A549 (cell line): Measurements from ENCODE around the gene LRCH2. TPM values are rescaled to one million over a fixed set of nuclear protein-coding genes. Genes with fewer than 3 reads are reported as not detected.

Experiments used
- ATAC-seq, 2 experiments: fragments of 200-7000 bp in 1 of 2; fragments of >200 bp in 1 of 2; cut with Nextera tagmentation in 1 of 2; cut with Tn5 transposase in 1 of 2; 3 replicates each; pipeline versions ENCODE4 v1.8.0 to v1.9.1; 2018 to 2020; ENCODE audit warnings: mild to moderate bottlenecking in 1 of 2, moderate library complexity in 1 of 2
- CTCF ChIA-PET: fragments of 300-600 bp; sonication (Branson Sonifier 250); formaldehyde crosslinking; extraction: SDS; loops from one replicate; lab custom pipeline; 2021; ENCODE audit warnings: antibody characterized with exemption, inconsistent platforms; lab: Yijun Ruan, JAX
- POLR2A ChIA-PET: fragments of 350-600 bp; formaldehyde crosslinking; extraction: SDS; loops from one replicate; lab custom pipeline; 2021; ENCODE audit warnings: antibody characterized with exemption, inconsistent platforms; lab: Yijun Ruan, JAX
- DNase-seq, 2 experiments: peaks; one replicate each; pipeline versions ENCODE4 v3.0.0 to v3.0.0-alpha.2; 2011 to 2016; ENCODE audit warnings: low read depth in 1 of 2, low spot score in 1 of 2
- FAIRE-seq: peaks from 2 replicates; lab custom pipeline; 2011; peaks lifted over from hg19 to GRCh38; lab: Jason Lieb, UNC
- H3K27ac ChIP-seq, 2 experiments: fragments of >200 bp; sonication (Bioruptor Twin); formaldehyde crosslinking; 3 replicates each; pipeline ENCODE4 v1.5.1; 2016 to 2017
- H3K4me1 ChIP-seq: fragments of >200 bp; sonication (Bioruptor Twin); formaldehyde crosslinking; 3 replicates; pipeline ENCODE4 v1.6.1; 2016
- H3K4me2 ChIP-seq: fragments of >200 bp; sonication (Bioruptor Twin); formaldehyde crosslinking; 3 replicates; pipeline ENCODE4 v1.6.1; 2016
- H3K4me3 ChIP-seq: fragments of >200 bp; sonication (Bioruptor Twin); formaldehyde crosslinking; 3 replicates; pipeline ENCODE4 v1.5.1; 2016
- H3K9me3 ChIP-seq: fragments of >200 bp; sonication (Bioruptor Twin); formaldehyde crosslinking; 3 replicates; pipeline ENCODE4 v1.6.1; 2016
- BHLHE40 ChIP-seq: IDR thresholded peaks from 2 replicates; pipeline ENCODE4 v1.6.1; 2012; ENCODE audit warnings: low read depth, low read length, inconsistent platforms
- CBX2 ChIP-seq: fragments of 200-600 bp; sonication (generic); IDR thresholded peaks from 2 replicates; pipeline ENCODE4 v1.6.1; 2016; ENCODE audit warnings: low read depth, mild to moderate bottlenecking, borderline replicate concordance
- CBX8 ChIP-seq: fragments of 200-600 bp; sonication (generic); IDR thresholded peaks from 2 replicates; pipeline ENCODE4 v1.6.1; 2016
- CEBPB ChIP-seq, 2 experiments: fragments of >200 bp in 1 of 2; sonication (Bioruptor Twin) in 1 of 2; formaldehyde crosslinking in 1 of 2; IDR thresholded peaks; 2 replicates each; pipeline ENCODE4 v1.6.1; 2012 to 2016
- ESRRA ChIP-seq: fragments of 150-350 bp; IDR thresholded peaks from 2 replicates; pipeline ENCODE4 v1.6.1; 2014; ENCODE audit warnings: mild to moderate bottlenecking, low read length, borderline replicate concordance
- HES2 ChIP-seq: fragments of >200 bp; sonication (Bioruptor Twin); formaldehyde crosslinking; IDR thresholded peaks from 2 replicates; pipeline ENCODE4 v1.6.1; 2016
- HEYL ChIP-seq: fragments of 250-450 bp; sonication (Bioruptor Pico); IDR thresholded peaks from 2 replicates; pipeline ENCODE4 v1.8.0; 2021; ENCODE audit warnings: mild to moderate bottlenecking, moderate library complexity
- HMGXB4 ChIP-seq: fragments of 250-450 bp; sonication (Bioruptor Pico); IDR thresholded peaks from 2 replicates; pipeline ENCODE4 v1.5.0; 2021; ENCODE audit warnings: mild to moderate bottlenecking, moderate library complexity, borderline replicate concordance
- HOXB13 ChIP-seq: fragments of 250-450 bp; sonication (Bioruptor Pico); IDR thresholded peaks from 2 replicates; pipeline ENCODE4 v1.5.0; 2020; ENCODE audit warnings: low read depth, mild to moderate bottlenecking, moderate library complexity
- MAFK ChIP-seq: fragments of 450-650 bp; IDR thresholded peaks from 2 replicates; pipeline ENCODE4 v1.6.1; 2014; ENCODE audit not compliant: partially characterized antibody
- MAZ ChIP-seq: fragments of 150-350 bp; IDR thresholded peaks from 2 replicates; pipeline ENCODE4 v1.6.1; 2014; ENCODE audit warnings: antibody characterized with exemption, low read depth, low read length, borderline replicate concordance
- NPAS2 ChIP-seq: fragments of 250-450 bp; sonication (Bioruptor Pico); IDR thresholded peaks from 2 replicates; pipeline ENCODE4 v1.8.0; 2022; ENCODE audit warnings: mild to moderate bottlenecking, moderate library complexity, borderline replicate concordance
- NR3C1 ChIP-seq: fragments of >200 bp; sonication (Bioruptor Twin); formaldehyde crosslinking; IDR thresholded peaks from 3 replicates; pipeline ENCODE4 v1.6.1; 2017
- POLR2A ChIP-seq: IDR thresholded peaks from 2 replicates; pipeline ENCODE4 v1.6.1; 2012; ENCODE audit warnings: mild to moderate bottlenecking, low read length
- POLR2AphosphoS2 ChIP-seq: conservative IDR thresholded peaks from 2 replicates; pipeline ENCODE4 v1.6.1; 2012; ENCODE audit warnings: low read length, improper control_type of control experiment, inconsistent platforms
- RCOR1 ChIP-seq: fragments of 150-350 bp; IDR thresholded peaks from 2 replicates; pipeline ENCODE4 v1.6.1; 2014; ENCODE audit warnings: antibody characterized with exemption, low read length, low read depth
- RNF2 ChIP-seq: fragments of 200-600 bp; sonication (generic); IDR thresholded peaks from 2 replicates; pipeline ENCODE4 v1.6.1; 2016; ENCODE audit warnings: low read depth, mild to moderate bottlenecking, antibody characterized with exemption, moderate library complexity, borderline replicate concordance
- SMC3 ChIP-seq: fragments of >200 bp; sonication (Bioruptor Twin); formaldehyde crosslinking; IDR thresholded peaks from 3 replicates; pipeline ENCODE4 v1.6.1; 2018; ENCODE audit warnings: inconsistent platforms
- SREBF2 ChIP-seq: fragments of 450-650 bp; IDR thresholded peaks from 2 replicates; pipeline ENCODE4 v1.6.1; 2014; ENCODE audit warnings: mild to moderate bottlenecking, moderate library complexity
- TP53 ChIP-seq: fragments of 250-450 bp; sonication (Bioruptor Pico); IDR thresholded peaks from 2 replicates; pipeline ENCODE4 v1.5.0; 2021; ENCODE audit warnings: mild to moderate bottlenecking, moderate library complexity
- USF2 ChIP-seq: fragments of 450-650 bp; IDR thresholded peaks from 2 replicates; pipeline ENCODE4 v1.6.1; 2014; ENCODE audit warnings: antibody characterized with exemption
- ZC3H11A ChIP-seq: fragments of 450-650 bp; IDR thresholded peaks from 2 replicates; pipeline ENCODE4 v1.6.1; 2014; ENCODE audit warnings: antibody characterized with exemption, mild to moderate bottlenecking
- ZNF302 ChIP-seq: fragments of 250-450 bp; sonication (Bioruptor Pico); IDR thresholded peaks from 2 replicates; pipeline ENCODE4 v1.9.0; 2021; ENCODE audit warnings: inconsistent platforms, mild to moderate bottlenecking, moderate library complexity
- ZSCAN20 ChIP-seq: fragments of 250-450 bp; sonication (Bioruptor Pico); IDR thresholded peaks from 2 replicates; pipeline ENCODE4 v1.8.0; 2022; ENCODE audit warnings: mild to moderate bottlenecking, moderate library complexity
- WGBS: methylation state at CpG from one replicate; pipeline ENCODE4 v1.1.6; 2017; ENCODE audit errors: missing lambda C conversion rate; 5-methylcytosine and 5-hydroxymethylcytosine counted together
- polyA plus RNA-seq, 4 experiments: library from polyadenylated mRNA; depleted of rRNA in 3 of 4; stranded (reverse); fragments of >200 nt; fragmentation: RNase III in 1 of 4; extraction: RNeasy Plus Mini Kit Qiagen cat#74134 plus additional on column Dnase treatment in 1 of 4; gene quantifications; 2 replicates in 3 of 4; 3 replicates in 1 of 4; pipeline ENCODE4 v1.2.3, GENCODE V29; 2011 to 2017
- TF ChIP-seq, protein P1 (sequence below): IDR thresholded peaks from 2 replicates; pipeline ENCODE4 v1.6.1; 2012
- TF ChIP-seq, protein P2 (sequence below): fragments of 150-350 bp; IDR thresholded peaks from 2 replicates; pipeline ENCODE4 v1.6.1; 2014; ENCODE audit warnings: low read depth, mild to moderate bottlenecking, low read length

The LRCH2 gene
- polyA plus RNA-seq, 2 of the 4 experiments (the other 2 are of a cell fraction): 0.01 to 0.05 TPM

GRCh38 chrX:115232933-115233496 lies 881 bp downstream of the LRCH2 start:
- no peak for ATAC-seq
- Histone ChIP-seq H3K9me3 (no peaks in the 10 kb centered on the region), H3K4me2 (peak overlapping the region; percentile 91), H3K27ac (no peak overlapping the region)
- no peak for DNase-seq
- TF ChIP-seq CBX2 (no peak), CEBPB (IDR thresholded peaks at IDR 0.05) (no peak), SREBF2 (no peak), MAZ (no peak), NR3C1 (no peak), TP53 (CRISPR knock-in tag) (no peak), HES2 (no peak), RCOR1 (no peak), CBX8 (peak; percentile 91; the same call in 1 of the 2 replicates), ZNF302 (CRISPR knock-in tag) (no peak), SMC3 (no peak), RNF2 (peak; percentile 29; the same call in 1 of the 2 replicates)
- TF ChIP-seq, all 56 proteins: peak for 2
- CTCF ChIA-PET: no interaction called here
- no peak for FAIRE-seq
- no peaks in the 10 kb centered on the region; the same call in 2 of the 3 replicates for H3K4me1 ChIP-seq
- peak overlapping the region; percentile 45; the same call in 2 of the 3 replicates for H3K4me3 ChIP-seq
- WGBS: 16% methylated on average over 6 of the region's 6 CpGs
- POLR2A ChIA-PET: no interaction called here

GRCh38 chrX:115229337-115230003 lies 4.4 kb downstream of the LRCH2 start:
- TF ChIP-seq HOXB13 (no peak), POLR2AphosphoS2 (no peak), HMGXB4 (no peak), USF2 (no peak), ZC3H11A (no peak), MAFK (no peak), BHLHE40 (no peak), NR3C1 (no peak), ZSCAN20 (no peak), POLR2A (no peak), HEYL (CRISPR knock-in tag) (no peak), NPAS2 (CRISPR knock-in tag) (no peak), RNF2 (no peak), ESRRA (no peak)
- TF ChIP-seq, protein P1, sequence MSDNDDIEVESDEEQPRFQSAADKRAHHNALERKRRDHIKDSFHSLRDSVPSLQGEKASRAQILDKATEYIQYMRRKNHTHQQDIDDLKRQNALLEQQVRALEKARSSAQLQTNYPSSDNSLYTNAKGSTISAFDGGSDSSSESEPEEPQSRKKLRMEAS: no peak
- TF ChIP-seq, protein P2, sequence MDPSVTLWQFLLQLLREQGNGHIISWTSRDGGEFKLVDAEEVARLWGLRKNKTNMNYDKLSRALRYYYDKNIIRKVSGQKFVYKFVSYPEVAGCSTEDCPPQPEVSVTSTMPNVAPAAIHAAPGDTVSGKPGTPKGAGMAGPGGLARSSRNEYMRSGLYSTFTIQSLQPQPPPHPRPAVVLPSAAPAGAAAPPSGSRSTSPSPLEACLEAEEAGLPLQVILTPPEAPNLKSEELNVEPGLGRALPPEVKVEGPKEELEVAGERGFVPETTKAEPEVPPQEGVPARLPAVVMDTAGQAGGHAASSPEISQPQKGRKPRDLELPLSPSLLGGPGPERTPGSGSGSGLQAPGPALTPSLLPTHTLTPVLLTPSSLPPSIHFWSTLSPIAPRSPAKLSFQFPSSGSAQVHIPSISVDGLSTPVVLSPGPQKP: no peak
- no peak overlapping the region for H3K4me3 ChIP-seq
- under 1% methylated on average over 4 of the region's 4 CpGs for whole genome bisulfite sequencing
- H3K4me1 ChIP-seq: no peaks in the 10 kb centered on the region; the same call in 2 of the 3 replicates
- no peak overlapping the region for H3K4me2 ChIP-seq
- ChIA-PET CTCF (interaction anchor here (1.3 kb wide), 1 partner anchor 450 kb away, joined by 3 read pairs; no protein-coding TSS in a partner anchor), POLR2A (no interaction called here)
- H3K9me3 ChIP-seq: no peaks in the 10 kb centered on the region
- ATAC-seq (no peak), DNase-seq (no peak), FAIRE-seq (no peak)
- H3K27ac ChIP-seq: no peak overlapping the region
